ENCODE results near the gene PCDHA6. TPM values are rescaled to one million over a fixed set of nuclear protein-coding genes. Genes with fewer than 3 reads are reported as not detected.
"Not testable (repeated sequence)": the region's sequence is repeated elsewhere in the genome, so short reads cannot be mapped to it uniquely, and the experiment has no call there.

Gene PCDHA6
- 0.13 and 0.22 TPM in 2 replicates for total RNA-seq (2014; rRNA removed; shearing (Covaris generic))
- polyA plus RNA-seq (2016; fragmentation: Nextera tagmentation; extraction: Ambion mirVana): 0.10 TPM in 1 of 2 replicates, not detected in the other

GRCh38 chr5:140827704-140828361 is at the start of gene PCDHA6:
TSS of gene PCDHA6 (plus strand) at chr5:140827960. CDS start at chr5:140828092, 132 bp downstream.
- Histone ChIP-seq H3K27me3 (replicated peaks; ENCODE audit: insufficient read depth) (no peaks in the 10 kb centered on the region), H3K27ac (no peak within 1 kb of the TSS), H3K9me3 (ENCODE audit: low read depth) (no peaks in the 10 kb centered on the region), H4K20me1 (ENCODE audit: insufficient read depth) (no peaks in the 10 kb centered on the region), H3K36me3 (ENCODE audit: low read depth) (no peaks in the 10 kb centered on the region), H3K4me1 (ENCODE audit: insufficient read depth) (no peaks in the 10 kb centered on the region), H3K4me2 (ENCODE audit: unreplicated experiment) (no peak within 1 kb of the TSS), H3K9ac (no peak within 1 kb of the TSS), H3K4me3 (no peak within 1 kb of the TSS), H2AFZ (no peak within 1 kb of the TSS), H3F3A (ENCODE audit: insufficient read depth) (no peaks in the 10 kb centered on the region), H3K79me2 (ENCODE audit: insufficient read depth) (no peaks in the 10 kb centered on the region), H3K9me2 (ENCODE audit: insufficient read depth) (no peaks in the 10 kb centered on the region)
- TF ChIP-seq EZH2phosphoT487 (IDR thresholded peaks at IDR 0.05; ENCODE audit: insufficient read depth, low read depth): no peak
- TF ChIP-seq EZH2 (IDR thresholded peaks at IDR 0.05; ENCODE audit: insufficient read depth, poor library complexity, severe bottlenecking): no peak
- in situ Hi-C loops (cut with MboI): no loop called here
- 22 to 24% methylated on average over 27 of the region's 27 CpGs for WGBS, 2 experiments (ENCODE audit: low coverage in 1 of 2, low lambda C conversion rate in 2 of 2, missing lambda C conversion rate in 2 of 2)
- DNase-seq: peak; percentile 2

- in situ Hi-C loops (cut with MboI): no loop called here
- H3K4me3 ChIP-seq: no peak overlapping the region
- no peak for DNase-seq
Observed at GRCh38 chr5:140780512-140780911, 47.2 kb upstream of the PCDHA6 start.

GRCh38 chr5:140785905-140786686 is 41.7 kb upstream of the PCDHA6 start, which contains the start of gene PCDHA1:
TSS of gene PCDHA1 (plus strand) at chr5:140786140.
- Histone ChIP-seq H3K4me3 (no peak within 1 kb of the TSS), H3K9ac (no peak within 1 kb of the TSS), H4K20me1 (ENCODE audit: insufficient read depth) (no peaks in the 10 kb centered on the region), H3K27me3 (replicated peaks; ENCODE audit: insufficient read depth) (no peaks in the 10 kb centered on the region), H3K9me2 (ENCODE audit: insufficient read depth) (no peaks in the 10 kb centered on the region), H3K27ac (no peak within 1 kb of the TSS), H3K9me3 (ENCODE audit: low read depth) (no peaks in the 10 kb centered on the region), H2AFZ (no peak within 1 kb of the TSS), H3K36me3 (ENCODE audit: low read depth) (no peaks in the 10 kb centered on the region), H3K4me2 (ENCODE audit: unreplicated experiment) (no peak within 1 kb of the TSS), H3K4me1 (ENCODE audit: insufficient read depth) (no peaks in the 10 kb centered on the region), H3F3A (ENCODE audit: insufficient read depth) (no peaks in the 10 kb centered on the region), H3K79me2 (ENCODE audit: insufficient read depth) (no peaks in the 10 kb centered on the region)
- WGBS, 2 experiments (ENCODE audit: low coverage in 1 of 2, low lambda C conversion rate in 2 of 2, missing lambda C conversion rate in 2 of 2): 27 to 31% methylated on average over 29 of the region's 29 CpGs
- in situ Hi-C loops (cut with MboI): no loop called here
- TF ChIP-seq EZH2phosphoT487 (IDR thresholded peaks at IDR 0.05; ENCODE audit: insufficient read depth, low read depth) (no peak), EZH2 (IDR thresholded peaks at IDR 0.05; ENCODE audit: insufficient read depth, poor library complexity, severe bottlenecking) (no peak)
- DNase-seq: no peak

More at GRCh38 chr5:140780512-140780911, 47.2 kb upstream of the PCDHA6 start:
- Histone ChIP-seq H3K4me1 (ENCODE audit: insufficient read depth) (no peaks in the 10 kb centered on the region), H3K27ac (no peak overlapping the region), H3K9ac (no peak overlapping the region), H3K79me2 (ENCODE audit: insufficient read depth) (no peaks in the 10 kb centered on the region), H2AFZ (no peak overlapping the region), H3K36me3 (ENCODE audit: low read depth) (no peaks in the 10 kb centered on the region), H3F3A (ENCODE audit: insufficient read depth) (no peaks in the 10 kb centered on the region), H3K27me3 (replicated peaks; ENCODE audit: insufficient read depth) (no peaks in the 10 kb centered on the region), H3K9me2 (ENCODE audit: insufficient read depth) (no peaks in the 10 kb centered on the region), H4K20me1 (ENCODE audit: insufficient read depth) (no peaks in the 10 kb centered on the region), H3K9me3 (ENCODE audit: low read depth) (no peaks in the 10 kb centered on the region), H3K4me2 (ENCODE audit: unreplicated experiment) (no peak overlapping the region)
- TF ChIP-seq EZH2phosphoT487 (IDR thresholded peaks at IDR 0.05; ENCODE audit: insufficient read depth, low read depth): no peak
- TF ChIP-seq EZH2 (IDR thresholded peaks at IDR 0.05; ENCODE audit: insufficient read depth, poor library complexity, severe bottlenecking): no peak
- 24 to 28% methylated on average over 1 of the region's 1 CpG for WGBS, 2 experiments (ENCODE audit: low coverage in 1 of 2, low lambda C conversion rate in 2 of 2, missing lambda C conversion rate in 2 of 2)

GRCh38 chr5:140787422-140787821 is 40.3 kb upstream of the PCDHA6 start:
- H3K9me2 ChIP-seq (ENCODE audit: insufficient read depth); in situ Hi-C loops (cut with MboI); H3K27ac ChIP-seq; DNase-seq; H3F3A ChIP-seq (ENCODE audit: insufficient read depth); H3K4me2 ChIP-seq (ENCODE audit: unreplicated experiment); H4K20me1 ChIP-seq (ENCODE audit: insufficient read depth); H3K36me3 ChIP-seq (ENCODE audit: low read depth); H3K9ac ChIP-seq; H3K27me3 ChIP-seq (replicated peaks; ENCODE audit: insufficient read depth); H3K79me2 ChIP-seq (ENCODE audit: insufficient read depth); H3K4me3 ChIP-seq; H3K9me3 ChIP-seq (ENCODE audit: low read depth); H2AFZ ChIP-seq; H3K4me1 ChIP-seq (ENCODE audit: insufficient read depth): not testable (repeated sequence)
- WGBS, 2 experiments (ENCODE audit: low coverage in 1 of 2, low lambda C conversion rate in 2 of 2, missing lambda C conversion rate in 2 of 2): 54 to 56% methylated on average over 43 to 44 of the region's 44 CpGs

- H3F3A ChIP-seq (ENCODE audit: insufficient read depth); H3K79me2 ChIP-seq (ENCODE audit: insufficient read depth); H4K20me1 ChIP-seq (ENCODE audit: insufficient read depth); H2AFZ ChIP-seq; H3K9ac ChIP-seq; H3K9me3 ChIP-seq (ENCODE audit: low read depth); H3K4me1 ChIP-seq (ENCODE audit: insufficient read depth); in situ Hi-C loops (cut with MboI); DNase-seq; H3K36me3 ChIP-seq (ENCODE audit: low read depth); H3K4me2 ChIP-seq (ENCODE audit: unreplicated experiment); H3K27ac ChIP-seq; H3K4me3 ChIP-seq; H3K27me3 ChIP-seq (replicated peaks; ENCODE audit: insufficient read depth); H3K9me2 ChIP-seq (ENCODE audit: insufficient read depth): not testable (repeated sequence)
- WGBS, 2 experiments (ENCODE audit: low coverage in 1 of 2, low lambda C conversion rate in 2 of 2, missing lambda C conversion rate in 2 of 2): 44 to 47% methylated on average over 53 to 57 of the region's 70 CpGs
Observed at GRCh38 chr5:140787849-140788504, 39.8 kb upstream of the PCDHA6 start.

All from GM23248 (cell line).